HT1080 (cell line): ENCODE data around the gene AVPR2. TPM values are rescaled to one million over a fixed set of nuclear protein-coding genes. Genes with fewer than 3 reads are reported as not detected.

Source experiments
- DNase-seq: peaks from one replicate; pipeline ENCODE4 v3.0.0-alpha.2; 2015; ENCODE audit warnings: low read depth
- polyA plus RNA-seq, 2 experiments: library from polyadenylated mRNA; depleted of rRNA; stranded (reverse); fragments of >200 nt; gene quantifications; 2 replicates each; pipeline ENCODE4 v1.2.3, GENCODE V29; 2015
- total RNA-seq: library from RNA; depleted of rRNA; stranded (reverse); fragments of >200 nt; shearing (Covaris generic); gene quantifications from 2 replicates; pipeline ENCODE4 v1.2.3, GENCODE V29; 2014; rRNA removed

The AVPR2 gene
- total RNA-seq, result not detected in 2 replicates
- polyA plus RNA-seq (2015; cell fraction: cytosol; rRNA removed), result 0.09 TPM in 2 replicates
- polyA plus RNA-seq (2015; cell fraction: nucleus; rRNA removed), result 0.08 and 0.48 TPM in 2 replicates

DNA sequence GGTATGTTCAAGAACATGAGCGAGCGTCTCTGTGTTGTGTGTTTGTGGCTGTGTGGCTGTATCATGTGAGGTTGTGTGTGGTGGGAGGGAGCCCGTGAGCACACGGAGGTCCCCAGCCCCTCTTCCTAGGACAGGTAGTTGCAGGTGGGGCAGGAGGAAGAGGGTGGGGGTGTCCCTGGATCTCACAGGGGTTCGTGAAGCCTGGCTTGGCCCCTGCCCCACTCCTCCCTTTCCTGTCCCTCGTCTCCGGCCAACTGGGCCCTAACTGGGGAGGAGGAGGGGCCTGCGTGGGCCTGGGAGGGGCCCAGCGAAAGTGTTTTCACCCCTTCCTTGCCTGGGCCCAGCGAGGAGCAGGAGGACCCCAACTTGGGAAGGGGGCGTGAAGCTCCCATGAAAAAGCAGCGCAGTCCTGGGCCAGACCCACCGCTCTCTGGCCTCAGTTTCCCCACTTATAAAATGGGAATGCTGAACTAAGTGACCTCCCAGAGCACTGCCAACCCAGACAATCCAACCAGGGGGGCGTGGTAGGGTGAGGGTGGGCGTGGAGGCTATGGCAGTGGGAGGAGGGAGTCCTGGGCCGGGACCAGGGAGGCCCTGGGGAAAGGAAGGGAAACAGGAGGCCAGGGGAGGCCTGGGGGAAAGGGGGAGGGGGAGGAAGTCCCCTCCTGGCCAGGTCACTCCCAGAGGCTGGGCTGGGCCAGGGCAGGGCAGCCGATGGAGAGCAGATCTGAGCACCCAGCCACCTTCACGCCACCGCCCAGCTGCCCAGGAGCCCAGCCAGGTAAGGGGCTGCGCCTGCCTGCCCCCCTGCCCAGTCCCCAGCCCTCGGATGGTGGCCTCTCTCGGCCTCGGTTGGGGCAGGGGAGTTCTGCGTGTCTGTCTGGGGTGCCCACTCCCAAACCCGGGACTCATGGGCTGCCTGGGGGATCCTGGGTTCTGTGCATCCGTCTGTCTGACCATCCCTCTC is at the start of gene AVPR2:
TSS of gene AVPR2 (plus strand) at position 683 of the 967 bp plus-strand sequence. CDS start 473 bp downstream, outside the sequence.
- no peak for DNase-seq

DNA sequence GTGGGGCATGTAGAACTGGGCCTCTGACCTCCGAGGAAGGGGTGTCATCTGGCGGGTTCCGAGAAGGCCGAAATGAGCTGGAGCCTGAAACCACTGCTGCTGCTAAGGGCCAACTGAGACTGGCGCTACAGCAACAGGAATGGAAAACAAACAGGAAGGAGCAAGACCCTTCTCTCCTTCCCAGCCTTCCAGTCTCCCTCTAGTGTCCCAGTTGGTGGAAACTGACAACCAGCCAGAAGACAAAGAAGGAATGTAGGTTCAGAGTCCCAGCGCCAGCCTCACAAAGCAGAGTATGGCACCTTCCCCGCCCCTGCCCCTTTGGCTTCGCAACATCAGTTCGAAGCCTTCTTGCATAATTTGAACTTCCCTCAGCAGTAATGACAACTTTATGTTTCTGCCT is 49.8 kb upstream of the AVPR2 start:
- no peak for DNase-seq

DNA sequence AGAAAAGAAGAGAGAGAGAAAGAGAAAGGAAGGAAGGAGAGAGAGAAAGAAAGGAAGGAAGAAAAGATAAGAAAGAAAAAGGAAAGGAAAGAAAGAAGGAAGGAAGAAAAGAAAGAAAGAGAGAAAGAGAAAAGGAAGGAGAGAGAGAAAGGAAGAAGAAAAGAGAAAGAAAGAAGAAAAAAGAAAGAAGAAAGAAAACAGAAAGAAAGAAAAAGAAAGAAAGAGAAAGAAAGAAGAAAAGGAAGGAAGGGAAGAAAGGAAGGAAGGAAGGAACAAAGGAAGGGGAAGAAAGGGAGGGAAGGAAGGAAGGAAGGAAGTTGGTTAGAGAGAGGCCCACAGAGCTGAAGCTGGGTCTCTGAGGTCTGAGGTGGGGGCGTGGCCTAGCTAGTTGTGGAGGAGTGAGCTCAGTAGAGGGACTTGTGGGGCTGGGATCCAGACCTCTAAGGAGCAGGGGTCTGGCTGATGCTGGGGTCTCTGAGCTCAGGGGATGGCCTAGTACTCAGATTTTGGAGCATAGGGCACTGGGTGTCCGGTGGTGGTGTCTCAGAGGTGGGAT is 47.0 kb upstream of the AVPR2 start:
- DNase-seq, result no peak

DNA sequence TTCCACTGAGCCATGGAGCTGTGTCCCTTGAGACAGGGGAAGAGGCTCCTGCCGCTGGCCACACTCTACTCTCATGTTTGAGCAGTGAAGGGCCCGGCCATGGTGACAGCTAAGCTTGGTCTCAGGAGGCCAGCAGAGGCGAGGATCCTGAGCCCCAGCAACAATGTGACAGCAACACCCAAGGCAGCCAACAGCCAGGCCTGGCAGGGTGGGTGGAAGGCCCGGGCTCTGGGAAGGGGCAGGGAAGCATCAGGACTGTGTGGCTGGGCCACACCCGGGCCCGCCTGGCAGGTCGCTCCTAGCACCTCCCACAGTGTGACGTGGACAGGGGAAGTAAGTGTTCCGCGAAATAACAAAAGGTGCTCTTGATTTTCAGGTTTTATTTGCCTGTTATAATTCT is 43.3 kb upstream of the AVPR2 start:
- DNase-seq, result no peak

DNA sequence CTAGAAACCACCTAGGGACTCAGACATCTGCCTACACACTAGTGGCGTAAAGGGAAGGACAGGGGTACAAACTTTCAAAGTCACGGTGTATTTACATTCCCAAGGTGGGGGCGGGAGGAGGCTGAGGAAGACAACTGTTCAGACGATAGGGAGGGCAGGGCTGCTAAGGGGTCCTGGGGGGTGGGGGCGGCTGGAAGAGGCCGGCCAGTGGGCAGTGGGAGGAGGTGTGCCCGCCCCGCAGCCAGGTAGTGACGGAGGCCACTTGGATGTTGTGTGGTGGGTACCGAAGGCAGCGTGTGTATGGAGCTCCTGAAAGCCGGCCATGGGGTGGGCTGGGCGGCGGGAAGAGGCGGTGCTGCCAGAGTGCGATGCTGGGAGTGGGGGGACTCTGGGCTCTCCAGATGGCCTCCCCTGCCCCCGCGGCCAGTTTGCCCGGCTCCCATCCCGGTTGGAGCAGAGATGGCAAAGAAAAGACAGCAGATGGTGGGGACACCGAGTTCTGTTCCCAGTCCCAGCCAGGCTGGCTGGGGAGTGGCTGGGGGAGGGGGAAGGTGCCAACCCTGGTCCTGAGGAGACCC is 42.7 kb upstream of the AVPR2 start:
- no peak for DNase-seq

DNA sequence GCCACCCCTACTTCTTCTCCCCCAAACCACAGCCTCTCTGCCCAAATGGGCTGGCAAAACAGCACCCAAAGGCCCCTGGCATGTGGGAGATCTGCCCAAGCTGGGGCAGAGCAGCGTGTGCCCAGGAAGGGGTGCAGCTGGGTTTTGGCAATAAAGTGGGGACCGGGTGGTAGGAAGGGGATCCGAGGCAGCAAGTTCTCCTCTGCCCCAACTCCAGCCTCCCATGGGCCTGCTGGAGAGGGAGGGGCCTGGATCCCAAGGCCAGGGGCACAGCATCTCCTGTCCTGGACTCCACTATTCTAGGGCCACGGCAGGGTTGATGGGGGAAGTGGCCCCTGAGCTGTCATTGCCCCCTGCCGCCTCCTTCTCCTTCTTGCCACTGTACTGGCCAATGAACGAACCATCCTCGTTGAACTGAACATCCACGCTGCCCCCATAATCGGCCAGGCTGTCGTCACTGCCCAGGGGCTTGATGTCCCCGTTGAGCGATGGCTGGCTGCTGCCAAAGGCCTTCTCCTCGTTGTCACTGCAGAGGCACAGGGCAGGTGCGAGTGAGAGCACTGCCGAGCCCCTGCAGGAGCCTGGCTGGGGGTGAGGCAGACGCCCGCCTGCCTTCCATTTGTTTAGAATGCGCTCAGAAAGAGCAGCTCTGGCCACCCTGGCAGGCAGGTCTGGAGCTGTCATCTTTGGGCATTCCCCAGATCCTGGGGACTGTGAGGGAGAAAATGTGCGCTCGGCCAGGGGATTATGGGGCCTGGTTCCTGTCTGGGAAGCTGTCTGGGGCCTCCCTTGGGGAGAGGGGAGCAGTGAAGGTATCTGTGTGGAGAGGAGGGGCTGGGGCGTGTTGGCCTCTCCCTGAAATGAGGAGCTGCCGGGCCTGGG is 41.9 kb upstream of the AVPR2 start:
- DNase-seq, result no peak

DNA sequence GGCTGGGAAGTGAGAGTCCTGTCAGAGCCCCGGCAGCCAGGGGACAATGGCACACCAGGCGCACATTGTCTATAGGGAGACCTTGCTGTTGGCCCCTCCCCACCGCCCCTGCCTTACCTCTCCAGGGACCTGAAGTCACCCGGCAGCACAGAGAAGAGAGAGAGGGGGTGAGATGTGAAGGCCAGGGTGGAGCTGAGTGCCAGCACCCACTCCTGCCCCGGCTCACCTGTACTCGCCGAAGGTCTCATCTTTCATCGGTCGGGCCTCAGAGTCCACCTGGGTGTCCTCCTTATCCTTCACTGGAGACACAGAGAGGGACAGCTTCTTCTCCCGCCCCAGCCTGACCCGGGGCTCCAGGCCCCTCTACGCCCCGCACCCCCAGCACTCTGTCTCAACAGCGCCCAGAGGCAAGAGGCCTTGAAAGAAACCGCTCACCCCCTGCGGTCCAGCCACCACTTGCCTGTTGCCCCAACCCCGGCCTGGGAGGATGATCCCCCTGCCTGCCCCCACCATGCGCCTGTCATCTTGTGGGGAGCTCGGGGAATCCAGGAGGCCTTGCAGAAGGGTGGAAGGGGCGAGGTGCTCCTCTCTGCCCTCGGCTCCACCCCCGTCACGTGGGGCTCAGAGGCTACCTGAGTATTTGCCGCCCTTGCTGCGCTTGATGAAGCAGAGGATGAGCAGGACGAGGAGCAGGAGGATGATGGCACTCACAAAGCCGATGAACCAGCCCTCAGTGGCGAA is 41.1 kb upstream of the AVPR2 start:
- no peak for DNase-seq

DNA sequence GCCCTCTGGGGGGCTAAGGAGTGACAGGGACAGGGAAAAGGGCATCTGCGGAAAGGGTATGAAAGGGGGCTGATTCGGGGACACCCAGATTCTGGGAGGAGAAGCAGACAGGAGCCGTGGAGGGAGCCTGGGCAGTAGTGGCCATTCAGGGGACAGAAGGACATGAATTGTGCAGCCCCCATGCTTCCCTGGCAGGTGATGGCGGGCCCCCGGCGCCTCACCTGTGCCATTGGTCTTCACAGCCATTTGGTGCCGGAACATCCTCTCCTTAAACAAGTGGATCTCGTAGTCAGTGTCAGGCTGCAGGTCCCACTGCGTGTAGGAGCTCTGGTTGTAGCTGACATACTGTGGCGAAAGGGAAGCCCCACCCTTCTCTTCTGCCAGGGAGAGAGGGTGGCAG is 40.4 kb upstream of the AVPR2 start:
- DNase-seq, result no peak

DNA sequence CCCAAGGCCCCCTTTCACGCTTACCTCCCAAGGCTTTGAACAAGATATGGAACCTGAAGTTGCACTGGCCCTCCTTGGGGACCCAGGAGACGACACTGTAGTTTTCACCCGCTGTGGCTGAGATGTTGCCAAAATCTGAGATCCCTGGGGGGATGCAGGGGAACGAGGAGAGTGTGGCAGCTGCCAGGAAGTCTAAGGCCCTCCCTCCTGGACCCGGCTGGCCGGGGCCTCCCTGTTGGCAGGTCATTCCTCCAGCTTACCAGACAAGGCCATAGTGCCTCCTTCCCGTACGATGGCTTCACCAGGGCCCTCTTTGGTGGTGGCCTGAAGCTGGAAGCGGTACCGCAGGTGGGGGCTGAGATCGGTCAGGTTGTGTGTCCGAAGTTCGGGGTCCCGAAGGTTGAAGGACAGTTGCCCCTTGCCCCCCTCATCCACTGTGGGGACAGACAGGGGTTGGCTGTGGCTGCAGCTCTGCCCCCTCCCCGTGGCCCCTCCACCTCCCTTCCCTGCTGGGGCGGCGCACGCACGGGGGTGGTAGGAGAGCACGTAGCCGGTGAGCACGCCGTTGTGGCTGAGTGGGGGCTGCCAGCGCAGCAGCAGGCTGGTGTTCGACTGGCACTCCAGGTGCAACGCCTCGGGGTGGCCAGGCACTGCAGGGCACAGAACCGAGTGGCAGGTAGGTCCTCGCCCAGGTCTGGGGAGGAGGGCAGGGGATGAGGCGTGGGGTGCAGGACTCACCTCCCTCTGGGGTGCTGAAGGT is 39.7 kb upstream of the AVPR2 start:
- no peak for DNase-seq

DNA sequence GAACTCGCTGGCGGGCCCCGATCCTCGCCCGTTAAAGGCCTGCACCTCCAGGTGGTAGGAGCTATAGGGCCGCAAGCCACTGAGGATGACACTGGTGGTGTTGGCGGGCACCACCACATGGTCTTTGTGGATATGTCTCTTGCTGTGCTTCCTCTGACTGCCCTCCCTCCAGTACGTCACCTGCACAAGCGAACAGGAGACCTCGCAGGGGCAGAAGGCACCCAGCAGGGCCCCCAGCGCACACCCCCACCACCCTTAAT is 39.2 kb upstream of the AVPR2 start:
- DNase-seq, result no peak

DNA sequence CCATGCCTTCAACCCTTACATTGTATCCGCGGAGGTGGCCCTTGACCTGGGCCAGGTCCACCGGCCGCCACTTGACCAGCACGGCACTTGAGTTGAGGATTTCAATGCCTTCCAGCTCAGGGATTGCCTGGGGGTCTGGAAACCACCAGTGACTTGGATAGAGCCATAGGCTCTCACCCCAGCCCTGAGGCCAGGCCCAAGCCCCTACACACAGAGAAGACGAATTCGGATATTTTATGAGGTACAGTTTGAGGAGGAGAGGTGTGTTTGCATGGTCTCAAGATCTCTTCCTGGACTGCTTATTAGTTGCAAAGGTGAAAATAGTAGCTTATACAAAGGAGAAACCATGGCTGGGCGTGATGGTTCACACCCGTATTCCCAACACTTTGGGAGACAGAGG is 38.8 kb upstream of the AVPR2 start:
- no peak for DNase-seq

DNA sequence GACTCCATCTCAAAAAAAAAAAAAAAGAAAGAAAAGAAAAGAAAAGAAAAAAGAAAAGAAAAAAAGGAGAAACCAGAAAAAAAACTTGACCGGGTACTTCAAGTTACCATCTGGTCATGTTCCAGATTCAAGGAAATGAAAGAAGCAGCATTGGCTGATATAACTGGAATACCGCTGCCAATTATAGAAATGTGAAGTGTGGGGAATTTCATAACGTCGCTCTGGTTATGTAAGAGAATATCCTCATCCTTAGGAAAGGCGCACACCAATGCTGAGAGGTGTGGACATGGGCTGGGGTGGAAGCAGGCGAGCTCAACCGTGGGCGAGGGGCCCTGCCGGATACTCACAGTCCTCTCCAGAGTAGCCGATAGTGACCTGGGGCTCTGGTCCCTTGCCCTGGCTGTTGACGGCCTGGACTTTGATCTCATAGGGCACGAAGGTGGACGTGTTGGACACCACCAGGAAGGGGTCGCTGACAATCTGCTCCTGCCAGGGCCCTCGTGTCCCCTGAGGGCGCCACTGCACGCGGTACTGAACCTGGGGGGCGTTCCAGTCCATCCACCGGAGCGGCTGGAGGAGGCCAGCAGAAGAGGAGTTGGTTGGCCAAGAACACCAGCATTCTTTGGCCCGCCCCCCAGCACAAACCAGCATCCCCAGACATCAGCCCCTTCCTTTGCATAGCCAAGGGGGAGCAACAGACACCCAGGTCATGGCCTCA is 38.0 kb upstream of the AVPR2 start:
- no peak for DNase-seq

DNA sequence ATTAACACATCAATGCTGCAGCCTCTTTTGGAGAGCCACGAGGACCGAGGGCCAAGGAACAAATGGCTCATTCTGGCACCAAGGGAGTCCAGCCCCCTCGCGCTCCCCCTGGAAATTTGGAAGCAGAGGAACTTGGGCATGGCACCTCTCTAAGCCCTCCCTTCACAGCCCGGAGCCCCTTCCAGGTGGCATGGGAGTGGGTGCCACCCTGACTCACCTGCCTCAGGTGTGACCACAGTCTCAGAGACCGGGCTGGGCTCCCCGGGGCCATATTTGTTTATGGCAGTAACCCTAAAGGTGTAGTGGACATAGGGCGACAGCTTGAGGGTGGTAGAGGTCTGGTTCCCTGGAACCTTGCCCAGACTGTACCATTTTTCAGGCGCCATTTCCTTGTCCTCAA is 37.3 kb upstream of the AVPR2 start:
- DNase-seq, result no peak

DNA sequence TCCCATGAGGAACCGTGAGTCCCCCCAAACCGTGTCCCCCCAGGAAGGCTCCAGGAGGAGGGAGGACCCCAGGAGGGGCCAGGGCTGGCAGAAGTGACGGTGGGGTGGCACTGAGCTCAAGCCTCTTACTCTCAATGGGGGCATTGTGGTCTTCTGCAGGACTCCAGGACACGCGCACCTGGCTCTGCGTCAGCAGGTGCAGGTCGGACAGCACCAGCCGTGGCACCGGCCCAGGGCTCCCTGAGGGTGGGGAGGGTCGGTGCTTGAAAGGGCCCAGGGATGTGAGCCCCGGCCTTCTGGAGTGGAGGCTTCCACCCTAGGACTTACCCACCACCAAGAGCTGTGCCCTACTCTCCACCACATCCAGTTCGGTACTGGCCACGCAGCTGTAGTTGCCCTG is 36.8 kb upstream of the AVPR2 start:
- DNase-seq, result no peak

DNA sequence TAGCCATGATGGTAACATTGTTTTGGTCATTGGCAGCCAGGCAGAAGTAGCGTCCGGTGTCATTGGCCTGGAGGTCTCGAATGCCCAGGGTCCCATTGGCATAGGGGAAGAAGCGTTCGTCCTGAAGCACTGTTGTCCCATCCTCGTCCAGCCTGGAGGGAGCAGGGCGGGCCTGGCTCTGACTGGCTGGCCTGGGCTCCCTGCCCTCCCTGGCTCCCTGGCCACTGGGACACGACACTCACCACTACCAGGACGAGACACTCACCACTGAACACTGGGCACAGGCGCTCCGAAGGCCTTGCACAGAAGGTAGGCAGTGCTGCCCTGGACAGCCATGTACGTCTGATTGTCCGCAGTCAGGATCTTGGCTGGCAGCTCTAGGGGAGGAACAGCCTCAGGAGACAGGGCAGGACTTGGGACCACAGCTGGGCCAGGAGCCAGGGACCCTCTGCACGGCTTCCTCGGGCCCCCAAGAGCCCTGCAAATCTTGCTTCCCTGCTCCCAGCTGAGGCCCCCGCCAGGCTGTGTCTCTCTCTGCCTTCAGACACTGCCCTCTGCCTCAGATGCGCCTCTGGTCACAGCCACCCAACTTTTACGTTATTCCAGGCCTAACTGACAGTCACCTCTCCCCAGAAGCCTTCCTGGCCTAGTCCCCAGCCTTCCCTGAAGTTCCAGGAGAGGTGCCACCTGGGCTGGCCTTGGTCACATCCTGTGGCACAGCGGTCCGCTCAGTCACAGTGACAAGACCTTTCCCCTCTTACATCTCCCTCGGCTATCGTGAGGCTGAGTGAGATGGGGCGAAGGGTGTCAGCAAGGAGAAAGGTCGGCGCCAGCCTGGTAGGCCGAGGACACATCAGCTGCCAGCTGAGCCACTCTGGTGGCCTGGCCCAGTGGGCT is 35.6 kb upstream of the AVPR2 start:
- DNase-seq, result no peak

DNA sequence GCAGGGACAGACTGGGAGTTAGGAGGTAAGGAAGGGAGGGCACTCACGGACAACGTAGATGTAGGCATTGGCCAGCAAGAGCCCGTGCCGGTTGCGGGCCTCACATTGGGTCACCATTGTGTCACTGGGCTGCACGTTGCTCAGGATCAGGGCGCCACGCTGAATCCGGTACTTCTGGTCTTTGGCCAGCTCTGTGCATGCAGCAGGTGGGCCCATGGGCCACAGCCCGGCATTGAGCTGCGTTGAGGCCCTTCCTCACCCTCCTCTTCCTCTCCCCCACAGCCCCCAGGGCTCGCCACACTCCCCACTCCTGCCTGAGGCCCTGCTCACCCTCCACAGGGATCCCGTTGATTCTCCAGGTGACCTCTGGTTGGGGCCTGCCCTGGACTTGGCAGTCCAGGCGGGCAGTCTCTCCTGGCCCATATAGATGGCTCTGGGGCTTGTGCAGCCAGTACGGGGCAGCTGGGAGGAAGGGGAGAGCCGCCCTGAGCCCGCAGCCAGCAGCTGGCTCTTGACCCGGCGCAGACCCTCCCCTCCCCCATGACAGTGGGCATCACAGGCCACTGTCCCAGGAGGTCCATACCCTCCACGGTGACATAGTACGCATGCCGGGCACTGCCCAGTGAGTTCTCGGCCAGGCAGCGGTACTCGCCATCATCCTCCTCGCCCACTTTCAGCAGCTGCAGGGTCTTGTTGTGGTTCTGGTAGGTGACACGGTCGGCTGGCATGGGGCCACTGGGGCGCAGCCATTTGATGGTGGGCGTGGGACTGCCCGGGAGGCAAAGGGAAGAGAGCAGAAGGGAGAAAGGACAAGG is 34.8 kb upstream of the AVPR2 start:
- DNase-seq, result no peak

DNA sequence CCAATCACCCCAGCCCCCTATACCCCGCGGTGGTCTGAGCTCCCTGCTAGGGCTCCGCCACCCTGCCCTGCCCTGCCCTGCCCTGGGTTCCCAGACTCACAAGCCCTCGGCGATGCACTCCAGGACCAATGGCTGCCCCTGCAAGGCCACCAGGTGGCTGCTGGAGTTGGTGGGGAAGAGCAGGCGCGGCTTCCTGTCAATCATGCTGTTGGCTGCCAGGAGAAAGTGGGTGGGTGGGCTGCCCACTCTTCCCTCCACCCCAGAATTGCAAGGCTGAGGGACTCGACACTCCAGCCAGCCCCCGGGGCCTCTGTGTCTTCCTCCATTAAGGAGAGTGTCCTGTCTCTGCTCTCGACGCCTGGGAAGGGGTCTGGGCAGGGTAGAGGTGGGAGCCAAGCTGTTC is 34.2 kb upstream of the AVPR2 start:
- no peak for DNase-seq
